Measurements from ENCODE around the gene JARID2.

JARID2 gene

GRCh38 chr6:15358579-15359327 is 112.9 kb downstream of the JARID2 start:
- Histone ChIP-seq H3K9me3 (ENCODE audit: insufficient read depth, low read length) (no peaks in the 10 kb centered on the region), H3K4me3 (ENCODE audit: insufficient read depth, low read length, poor library complexity, severe bottlenecking) (no peak overlapping the region), H3K9me2 (replicated peaks; ENCODE audit: insufficient read depth, low read length) (no peaks in the 10 kb centered on the region), H3K27ac (ENCODE audit: low read depth, low read length) (no peak overlapping the region), H2AFZ (ENCODE audit: low read depth, low read length, severe bottlenecking) (no peak overlapping the region), H4K20me1 (ENCODE audit: low read depth, low read length) (peaks cover 22% of the 10 kb centered on the region), H3K4me2 (ENCODE audit: low read depth, low read length, poor library complexity, severe bottlenecking) (no peak overlapping the region), H3K27me3 (ENCODE audit: low read length) (no peaks in the 10 kb centered on the region), H3K9ac (ENCODE audit: low read length) (no peak overlapping the region), H3F3A (ENCODE audit: insufficient read depth) (no peaks in the 10 kb centered on the region), H3K79me2 (ENCODE audit: insufficient read depth, low read length) (no peaks in the 10 kb centered on the region), H3K36me3 (ENCODE audit: low read length) (no peaks in the 10 kb centered on the region)
- no peak for TF ChIP-seq CTCF (IDR thresholded peaks at IDR 0.05; ENCODE audit: insufficient read depth, low read length, poor library complexity, severe bottlenecking)
- TF ChIP-seq EZH2phosphoT487 (conservative IDR thresholded peaks at IDR 0.05; ENCODE audit: low read length), result no peak

GRCh38 chr6:15359335-15359862 is 113.5 kb downstream of the JARID2 start:
- TF ChIP-seq EZH2phosphoT487 (conservative IDR thresholded peaks at IDR 0.05; ENCODE audit: low read length) (no peak), CTCF (IDR thresholded peaks at IDR 0.05; ENCODE audit: insufficient read depth, low read length, poor library complexity, severe bottlenecking) (no peak)
- Histone ChIP-seq H3K27ac (ENCODE audit: low read depth, low read length) (no peak overlapping the region), H2AFZ (ENCODE audit: low read depth, low read length, severe bottlenecking) (no peak overlapping the region), H3K9me2 (replicated peaks; ENCODE audit: insufficient read depth, low read length) (no peaks in the 10 kb centered on the region), H3K27me3 (ENCODE audit: low read length) (no peaks in the 10 kb centered on the region), H3F3A (ENCODE audit: insufficient read depth) (no peaks in the 10 kb centered on the region), H3K36me3 (ENCODE audit: low read length) (no peaks in the 10 kb centered on the region), H3K9ac (ENCODE audit: low read length) (no peak overlapping the region), H3K4me2 (ENCODE audit: low read depth, low read length, poor library complexity, severe bottlenecking) (no peak overlapping the region), H4K20me1 (ENCODE audit: low read depth, low read length) (peaks cover 22% of the 10 kb centered on the region), H3K4me3 (ENCODE audit: insufficient read depth, low read length, poor library complexity, severe bottlenecking) (no peak overlapping the region), H3K79me2 (ENCODE audit: insufficient read depth, low read length) (no peaks in the 10 kb centered on the region), H3K9me3 (ENCODE audit: insufficient read depth, low read length) (no peaks in the 10 kb centered on the region)

GRCh38 chr6:15360300-15360699 is 114.4 kb downstream of the JARID2 start:
- no peak overlapping the region for H3K27ac ChIP-seq (ENCODE audit: low read depth, low read length)
- no peak overlapping the region for H3K9ac ChIP-seq (ENCODE audit: low read length)
- TF ChIP-seq EZH2phosphoT487 (conservative IDR thresholded peaks at IDR 0.05; ENCODE audit: low read length) (no peak), CTCF (IDR thresholded peaks at IDR 0.05; ENCODE audit: insufficient read depth, low read length, poor library complexity, severe bottlenecking) (no peak)
- no peaks in the 10 kb centered on the region for H3K9me2 ChIP-seq (replicated peaks; ENCODE audit: insufficient read depth, low read length)
- H3K4me2 ChIP-seq (ENCODE audit: low read depth, low read length, poor library complexity, severe bottlenecking), result no peak overlapping the region
- H3K9me3 ChIP-seq (ENCODE audit: insufficient read depth, low read length), result no peaks in the 10 kb centered on the region
- no peaks in the 10 kb centered on the region for H3K36me3 ChIP-seq (ENCODE audit: low read length)
- no peaks in the 10 kb centered on the region for H3K27me3 ChIP-seq (ENCODE audit: low read length)
- H3K4me3 ChIP-seq (ENCODE audit: insufficient read depth, low read length, poor library complexity, severe bottlenecking), result no peak overlapping the region
- no peaks in the 10 kb centered on the region for H3F3A ChIP-seq (ENCODE audit: insufficient read depth)
- H3K79me2 ChIP-seq (ENCODE audit: insufficient read depth, low read length), result no peaks in the 10 kb centered on the region
- H4K20me1 ChIP-seq (ENCODE audit: low read depth, low read length), result peaks cover 27% of the 10 kb centered on the region
- no peak overlapping the region for H2AFZ ChIP-seq (ENCODE audit: low read depth, low read length, severe bottlenecking)

Measured in SU-DHL-6 (cell line).